Body of pancreas (tissue), 4 donors: ENCODE measurements around the gene MARCHF11. TPM values are rescaled to one million over a fixed set of nuclear protein-coding genes. Genes with fewer than 3 reads are reported as not detected.

Experiments
- ATAC-seq: fragments of 150-250 bp; one replicate; pipeline ENCODE4 v1.9.1; 2016
- DNase-seq, 4 donors: peaks; one replicate each; pipeline ENCODE4 v3.0.0-alpha.2; 2019
- H3K27ac ChIP-seq, 4 donors: fragments of 200-600 bp; sonication (generic); 1 replicate in 3 of 4; 2 replicates in 1 of 4; pipeline versions ENCODE4 v1.5.1 to v1.6.1; 2016 to 2019; ENCODE audit warnings: mild to moderate bottlenecking in 1 of 4, mixed read lengths in 1 of 4, moderate library complexity in 1 of 4
- H3K27me3 ChIP-seq, 2 donors: fragments of 200-600 bp; sonication (generic); one replicate each; pipeline ENCODE4 v1.6.0; 2016; ENCODE audit warnings: mild to moderate bottlenecking in 1 of 2
- H3K36me3 ChIP-seq, 2 donors: fragments of 200-600 bp; sonication (generic); replicated peaks in 1 of 2; 2 replicates each; pipeline ENCODE4 v1.5.1; 2016; ENCODE audit warnings: low read depth in 2 of 2; ENCODE audit not compliant: insufficient read depth in 1 of 2
- H3K4me1 ChIP-seq: fragments of 200-600 bp; sonication (generic); one replicate; pipeline ENCODE4 v1.6.0; 2016
- H3K4me3 ChIP-seq, 2 donors: fragments of 200-600 bp; sonication (generic); 1 replicate in 1 of 2; 2 replicates in 1 of 2; pipeline ENCODE4 v1.5.1; 2016 to 2019
- H3K9me3 ChIP-seq, 3 donors: fragments of 200-600 bp; sonication (generic); 1 replicate in 2 of 3; 2 replicates in 1 of 3; pipeline ENCODE4 v1.5.1; 2016
- POLR2A ChIP-seq, 3 donors: fragments of 450-650 bp; IDR thresholded peaks; one replicate each; pipeline ENCODE4 v1.6.1; 2016; ENCODE audit warnings: antibody characterized with exemption in 3 of 3, mild to moderate bottlenecking in 2 of 3
- WGBS, 2 donors: methylation state at CpG; one replicate each; pipeline ENCODE4 v1.1.5; 2017; 5-methylcytosine and 5-hydroxymethylcytosine counted together
- intact Hi-C: fragments of 100-400 bp; cut with DNase I; formaldehyde crosslinking; loops from one replicate; pipeline ENCODE4 v1.15.1; 2023
- total RNA-seq, 2 donors: library from RNA; depleted of rRNA; stranded (reverse); fragments of >200 nt; gene quantifications; one replicate each; pipeline ENCODE4 v1.1.0, GENCODE V29; 2016
- TF ChIP-seq, protein P1 (sequence below), 7 experiments: fragments of 450-650 bp in 4 of 7; fragments of 200-600 bp in 3 of 7; sonication (generic) in 3 of 7; IDR thresholded peaks; one replicate each; pipeline ENCODE4 v1.5.1; 2016 to 2019; ENCODE audit warnings: antibody characterized with exemption in 7 of 7

The MARCHF11 gene
- total RNA-seq, 2 donors from 2014 or later = not detected

DNA sequence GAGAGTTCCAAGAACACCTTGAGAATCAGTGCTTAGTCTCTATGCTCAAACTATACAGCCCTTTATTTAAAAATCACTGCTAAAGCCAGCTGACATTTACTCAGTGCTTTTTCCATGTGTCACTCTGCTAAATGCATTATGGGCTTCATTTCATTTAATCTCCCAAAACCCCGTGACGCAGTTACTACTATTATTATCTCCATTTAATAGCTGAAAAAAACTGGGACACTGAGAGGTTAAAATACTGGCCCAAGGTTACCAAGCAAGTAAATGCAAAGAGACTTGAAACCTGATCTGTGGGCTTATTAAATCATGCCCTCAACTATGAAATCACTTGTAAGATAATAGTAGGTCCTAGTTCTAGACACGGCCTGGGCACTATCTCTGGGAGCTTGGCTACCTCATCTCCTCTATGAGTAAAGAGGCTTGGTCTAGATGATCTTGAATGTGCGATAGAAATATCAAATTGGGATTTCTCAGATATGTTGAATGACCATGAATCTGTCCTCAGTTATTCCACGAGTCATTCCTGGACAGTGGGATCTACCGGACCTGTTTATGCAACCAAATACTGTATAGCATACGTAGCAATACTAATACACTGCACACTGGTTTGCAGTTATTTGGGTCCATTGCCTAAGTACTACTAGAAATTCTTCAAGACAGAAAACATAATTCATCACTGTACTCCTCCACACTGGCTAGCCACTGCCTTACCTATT lies 32.3 kb downstream of the MARCHF11 start:
- H3K27me3 ChIP-seq = no peaks in the 10 kb centered on the region
- H3K36me3 ChIP-seq = no peaks in the 10 kb centered on the region
- no peak for ATAC-seq
- TF ChIP-seq POLR2A (IDR thresholded peaks at IDR 0.05) = no peak
- TF ChIP-seq, protein P1, sequence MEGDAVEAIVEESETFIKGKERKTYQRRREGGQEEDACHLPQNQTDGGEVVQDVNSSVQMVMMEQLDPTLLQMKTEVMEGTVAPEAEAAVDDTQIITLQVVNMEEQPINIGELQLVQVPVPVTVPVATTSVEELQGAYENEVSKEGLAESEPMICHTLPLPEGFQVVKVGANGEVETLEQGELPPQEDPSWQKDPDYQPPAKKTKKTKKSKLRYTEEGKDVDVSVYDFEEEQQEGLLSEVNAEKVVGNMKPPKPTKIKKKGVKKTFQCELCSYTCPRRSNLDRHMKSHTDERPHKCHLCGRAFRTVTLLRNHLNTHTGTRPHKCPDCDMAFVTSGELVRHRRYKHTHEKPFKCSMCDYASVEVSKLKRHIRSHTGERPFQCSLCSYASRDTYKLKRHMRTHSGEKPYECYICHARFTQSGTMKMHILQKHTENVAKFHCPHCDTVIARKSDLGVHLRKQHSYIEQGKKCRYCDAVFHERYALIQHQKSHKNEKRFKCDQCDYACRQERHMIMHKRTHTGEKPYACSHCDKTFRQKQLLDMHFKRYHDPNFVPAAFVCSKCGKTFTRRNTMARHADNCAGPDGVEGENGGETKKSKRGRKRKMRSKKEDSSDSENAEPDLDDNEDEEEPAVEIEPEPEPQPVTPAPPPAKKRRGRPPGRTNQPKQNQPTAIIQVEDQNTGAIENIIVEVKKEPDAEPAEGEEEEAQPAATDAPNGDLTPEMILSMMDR (IDR thresholded peaks at IDR 0.05) = no peak
- intact Hi-C loops = no loop called here
- H3K4me1 ChIP-seq = no peaks in the 10 kb centered on the region
- H3K27ac ChIP-seq = no peak overlapping the region
- WGBS, 2 donors = 58 to 62% methylated on average over 7 of the region's 7 CpGs
- no peak for DNase-seq
- H3K9me3 ChIP-seq = no peaks in the 10 kb centered on the region
- H3K4me3 ChIP-seq = no peak overlapping the region

DNA sequence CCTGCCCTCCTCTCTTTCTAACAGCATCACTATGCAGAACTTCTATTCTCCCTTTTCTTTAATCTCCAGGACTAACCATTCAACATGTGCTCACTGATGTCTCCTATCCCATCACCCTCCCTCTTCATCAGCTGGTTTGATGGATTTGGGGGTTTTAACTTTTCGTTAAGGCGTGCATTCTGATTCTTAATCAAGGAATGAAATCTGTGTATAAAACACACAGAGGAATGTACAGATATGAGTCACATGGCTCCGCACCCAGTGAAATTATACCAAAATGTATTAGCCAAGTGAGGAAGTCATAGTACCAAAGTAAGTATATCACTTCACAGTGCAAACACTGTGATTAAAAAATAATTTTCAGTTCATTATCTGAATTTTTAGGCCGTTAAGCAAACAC lies 35.2 kb downstream of the MARCHF11 start:
- H3K27ac ChIP-seq = no peak overlapping the region

DNA sequence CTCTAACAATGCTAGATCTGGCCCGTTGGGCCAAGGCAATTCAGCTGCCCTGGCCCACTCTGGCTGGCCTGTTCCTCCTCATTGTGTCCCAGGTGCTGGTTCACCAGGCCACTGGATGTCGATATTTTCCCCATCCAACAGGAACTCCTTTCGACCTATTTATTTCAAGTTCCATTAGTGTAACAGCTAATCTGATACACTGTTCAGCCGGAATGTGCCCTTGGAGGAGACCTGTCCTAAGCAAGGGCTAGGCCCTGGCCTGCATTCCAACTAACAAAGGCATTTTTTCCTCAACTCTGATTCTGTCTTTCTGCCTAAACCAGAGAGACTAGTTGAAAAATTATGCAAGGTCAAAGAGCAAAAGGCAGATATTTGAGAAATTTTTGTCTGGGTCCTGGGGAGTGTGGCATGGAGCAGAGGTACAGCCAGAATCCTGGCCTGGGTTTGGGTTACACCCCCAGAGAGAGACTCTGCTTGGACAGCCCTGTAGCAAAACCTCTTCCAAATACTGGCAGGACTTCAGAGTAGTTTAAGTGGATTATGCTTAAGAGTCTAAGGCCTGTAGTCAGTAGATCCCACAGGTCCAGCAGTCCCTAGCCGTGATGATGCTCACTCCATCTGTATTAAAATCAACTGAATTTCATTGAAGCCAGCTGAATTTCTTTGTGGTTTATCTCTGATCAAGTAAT lies 36.1 kb downstream of the MARCHF11 start:
- 70 to 76% methylated on average over 5 of the region's 5 CpGs for WGBS, 2 donors
- no peaks in the 10 kb centered on the region for H3K27me3 ChIP-seq
- no peaks in the 10 kb centered on the region for H3K4me1 ChIP-seq
- intact Hi-C loops = no loop called here
- no peak overlapping the region for H3K4me3 ChIP-seq
- H3K27ac ChIP-seq = no peak overlapping the region
- ATAC-seq (no peak), DNase-seq (no peak)
- TF ChIP-seq, protein P1 (IDR thresholded peaks at IDR 0.05) = no peak
- TF ChIP-seq POLR2A (IDR thresholded peaks at IDR 0.05) = no peak
- H3K9me3 ChIP-seq = peaks cover 0 to 2% (median 0%) of the 10 kb centered on the region in 3 donors
- H3K36me3 ChIP-seq = no peaks in the 10 kb centered on the region

More for the DNA sequence above, 35.2 kb downstream of the MARCHF11 start:
- 74 to 78% methylated on average over 4 of the region's 4 CpGs for WGBS, 2 donors
- no peaks in the 10 kb centered on the region for H3K9me3 ChIP-seq
- DNase-seq (no peak), ATAC-seq (no peak)
- intact Hi-C loops = no loop called here
- no peaks in the 10 kb centered on the region for H3K4me1 ChIP-seq
- no peaks in the 10 kb centered on the region for H3K27me3 ChIP-seq
- H3K36me3 ChIP-seq = no peaks in the 10 kb centered on the region
- TF ChIP-seq, protein P1 (IDR thresholded peaks at IDR 0.05) = no peak
- no peak for TF ChIP-seq POLR2A (IDR thresholded peaks at IDR 0.05)
- no peak overlapping the region for H3K4me3 ChIP-seq

DNA sequence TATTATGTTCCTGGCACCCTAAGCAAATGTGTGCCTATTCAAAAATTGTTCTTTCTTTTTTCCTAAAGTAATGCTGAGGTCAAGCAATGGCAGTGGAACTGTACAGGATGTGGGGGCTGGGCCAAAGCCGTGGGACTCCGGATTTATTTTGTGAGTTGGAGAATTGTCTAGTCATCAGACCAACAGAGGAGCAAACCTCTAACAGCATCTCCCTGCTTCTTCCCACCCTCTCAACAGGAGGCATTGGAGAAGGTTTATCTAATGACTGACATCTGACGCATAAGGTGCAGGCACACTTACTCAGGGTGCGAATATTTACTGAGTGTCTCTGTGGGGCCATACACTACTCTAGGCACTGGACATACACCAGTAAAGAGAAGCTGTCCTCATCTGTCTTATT lies 38.6 kb downstream of the MARCHF11 start:
- Histone ChIP-seq H3K4me3 (no peak overlapping the region), H3K4me1 (no peaks in the 10 kb centered on the region), H3K27ac (no peak overlapping the region), H3K27me3 (no peaks in the 10 kb centered on the region), H3K9me3 (peaks cover 0 to 8% (median 0%) of the 10 kb centered on the region in 3 donors), H3K36me3 (no peaks in the 10 kb centered on the region)
- 73 to 74% methylated on average over 4 of the region's 4 CpGs for WGBS, 2 donors
- ATAC-seq (no peak), DNase-seq (no peak)
- intact Hi-C loops = no loop called here
- TF ChIP-seq, protein P1 (IDR thresholded peaks at IDR 0.05) = no peak
- no peak for TF ChIP-seq POLR2A (IDR thresholded peaks at IDR 0.05)
